GM12801 (cell line): ENCODE data around the gene PSMG3.

Experiments used
- CTCF ChIP-seq: IDR thresholded peaks from one replicate; pipeline ENCODE4 v1.5.1; 2011; ENCODE audit warnings: control low read depth; ENCODE audit not compliant: insufficient read length; ENCODE audit errors: extremely low read depth

PSMG3 gene

GRCh38 chr7:1548438-1548831 lies 21.4 kb downstream of the PSMG3 start:
- TF ChIP-seq CTCF, result no peak

GRCh38 chr7:1547777-1548437 lies 21.9 kb downstream of the PSMG3 start:
- TF ChIP-seq CTCF, result no peak

GRCh38 chr7:1546909-1547776 lies 22.7 kb downstream of the PSMG3 start:
- no peak for TF ChIP-seq CTCF

- no peak for TF ChIP-seq CTCF
Measured at GRCh38 chr7:1546274-1546908, 23.4 kb downstream of the PSMG3 start.

- no peak for TF ChIP-seq CTCF
Measured at GRCh38 chr7:1545417-1546246, 24.2 kb downstream of the PSMG3 start.

- no peak for TF ChIP-seq CTCF
Measured at GRCh38 chr7:1544896-1545416, 24.9 kb downstream of the PSMG3 start.
